Fibroblast of skin of abdomen (primary cell): ENCODE results near the gene ATP6V0D1.

Experiments
- DNase-seq: peaks from one replicate; pipeline ENCODE4 v3.0.0-alpha.2; 2013

The ATP6V0D1 gene

GRCh38 chr16:67462279-67462655 is 18.7 kb downstream of the ATP6V0D1 start:
- DNase-seq, result no peak

GRCh38 chr16:67461600-67462278 is 19.2 kb downstream of the ATP6V0D1 start:
- DNase-seq, result no peak

- no peak for DNase-seq
These were observed 20.0 kb downstream of the ATP6V0D1 start for GRCh38 chr16:67460961-67461360.

GRCh38 chr16:67460168-67460567 is 20.8 kb downstream of the ATP6V0D1 start:
- no peak for DNase-seq

- no peak for DNase-seq
These were observed 21.2 kb downstream of the ATP6V0D1 start for GRCh38 chr16:67459861-67460150.

GRCh38 chr16:67459066-67459860 is 21.7 kb downstream of the ATP6V0D1 start:
- no peak for DNase-seq

- DNase-seq, result peak; percentile 39
These were observed 22.8 kb downstream of the ATP6V0D1 start for GRCh38 chr16:67458121-67458641.

- DNase-seq, result no peak
These were observed 23.3 kb downstream of the ATP6V0D1 start for GRCh38 chr16:67457611-67458010.

- DNase-seq, result no peak
These were observed 24.4 kb downstream of the ATP6V0D1 start for GRCh38 chr16:67456391-67457081.

- DNase-seq, result no peak
These were observed 26.1 kb downstream of the ATP6V0D1 start for GRCh38 chr16:67454852-67455251.

GRCh38 chr16:67454104-67454503 is 26.9 kb downstream of the ATP6V0D1 start:
- no peak for DNase-seq

GRCh38 chr16:67451704-67452435 is 29.1 kb downstream of the ATP6V0D1 start:
- DNase-seq, result no peak

- DNase-seq, result no peak
These were observed 29.8 kb downstream of the ATP6V0D1 start for GRCh38 chr16:67451061-67451703.

- DNase-seq, result no peak
These were observed 31.2 kb downstream of the ATP6V0D1 start for GRCh38 chr16:67449739-67450138.

- DNase-seq, result no peak
These were observed 31.6 kb downstream of the ATP6V0D1 start for GRCh38 chr16:67449336-67449735.

GRCh38 chr16:67448580-67448979 is 32.4 kb downstream of the ATP6V0D1 start:
- DNase-seq, result no peak

GRCh38 chr16:67447508-67448076 is 33.4 kb downstream of the ATP6V0D1 start:
- peak; percentile 12 for DNase-seq

GRCh38 chr16:67446968-67447507 is 33.9 kb downstream of the ATP6V0D1 start:
- DNase-seq, result no peak

- DNase-seq, result no peak
These were observed 34.7 kb downstream of the ATP6V0D1 start for GRCh38 chr16:67445913-67446907.

GRCh38 chr16:67445441-67445912 is 35.5 kb downstream of the ATP6V0D1 start:
- no peak for DNase-seq
